PC-9 (cell line): Measurements from ENCODE around the gene METTL22. TPM values are rescaled to one million over a fixed set of nuclear protein-coding genes. Genes with fewer than 3 reads are reported as not detected.

Source experiments
- BruUV-seq: library from RNA; stranded (reverse); fragments of 400-500 nt; replicated peaks from 2 replicates; lab custom pipeline; 2021; lab: Mats Ljungman, UMichigan
- CTCF ChIA-PET: fragments of 300-600 bp; sonication (Branson Sonifier 250); formaldehyde crosslinking; loops from one replicate; lab custom pipeline; 2022; ENCODE audit warnings: antibody characterized with exemption; lab: Charles Lee
- POLR2A ChIA-PET: fragments of 300-600 bp; sonication (Branson Sonifier 250); formaldehyde crosslinking; loops from one replicate; lab custom pipeline; 2022; ENCODE audit warnings: antibody characterized with exemption; ENCODE audit not compliant: unreplicated experiment; lab: Charles Lee
- DNase-seq, 2 experiments: peaks; one replicate each; pipeline versions ENCODE4 v3.0.0 to v3.0.0-alpha.2; 2015 to 2022; ENCODE audit warnings: mixed read lengths in 1 of 2
- H2AFZ ChIP-seq: fragments of 200-600 bp; sonication (generic); 2 replicates; pipeline ENCODE4 v1.8.1; 2017; ENCODE audit warnings: antibody characterized with exemption
- H3F3A ChIP-seq: fragments of 200-600 bp; sonication (generic); 2 replicates; pipeline ENCODE4 v1.8.1; 2017; ENCODE audit warnings: antibody characterized with exemption, mild to moderate bottlenecking, low read depth; ENCODE audit not compliant: insufficient read depth
- H3K27ac ChIP-seq: fragments of 200-600 bp; sonication (generic); 2 replicates; pipeline ENCODE4 v1.6.1; 2016; ENCODE audit warnings: mixed run types
- H3K27me3 ChIP-seq: fragments of 200-600 bp; sonication (generic); 2 replicates; pipeline ENCODE4 v1.6.1; 2016; ENCODE audit warnings: low read depth, mixed run types; ENCODE audit not compliant: insufficient read depth
- H3K36me3 ChIP-seq: fragments of 200-600 bp; sonication (generic); 2 replicates; pipeline ENCODE4 v1.6.1; 2016; ENCODE audit warnings: low read depth, mixed run types
- H3K4me1 ChIP-seq: fragments of 200-600 bp; sonication (generic); replicated peaks from 2 replicates; pipeline ENCODE4 v1.6.1; 2016; ENCODE audit warnings: mixed run types; ENCODE audit not compliant: insufficient read depth
- H3K4me2 ChIP-seq: fragments of 200-600 bp; sonication (generic); 2 replicates; pipeline ENCODE4 v1.6.1; 2017; ENCODE audit warnings: mixed run types
- H3K4me3 ChIP-seq: fragments of 200-600 bp; sonication (generic); 2 replicates; pipeline ENCODE4 v1.6.1; 2016; ENCODE audit warnings: mixed run types
- H3K79me2 ChIP-seq: fragments of 200-600 bp; sonication (generic); 2 replicates; pipeline ENCODE4 v1.6.1; 2017; ENCODE audit warnings: low read depth, mixed run types
- H3K9me2 ChIP-seq: fragments of 200-600 bp; sonication (generic); 2 replicates; pipeline ENCODE4 v1.8.1; 2017; ENCODE audit warnings: mild to moderate bottlenecking; ENCODE audit not compliant: insufficient read depth
- H3K9me3 ChIP-seq: fragments of 200-600 bp; sonication (generic); 2 replicates; pipeline ENCODE4 v1.8.1; 2016; ENCODE audit warnings: low read depth; ENCODE audit not compliant: insufficient read depth
- H4K20me1 ChIP-seq: fragments of 200-600 bp; sonication (generic); 2 replicates; pipeline ENCODE4 v1.8.1; 2017; ENCODE audit not compliant: insufficient read depth
- CTCF ChIP-seq: fragments of 200-600 bp; sonication (generic); conservative IDR thresholded peaks from 2 replicates; pipeline ENCODE4 v1.6.1; 2017; ENCODE audit warnings: mixed run types, antibody characterized with exemption, mild to moderate bottlenecking, moderate library complexity
- EZH2 ChIP-seq: fragments of 200-600 bp; sonication (generic); IDR thresholded peaks from 2 replicates; pipeline ENCODE4 v1.8.0; 2017; ENCODE audit warnings: antibody characterized with exemption, low read depth
- intact Hi-C: fragments of 100-400 bp; cut with micrococcal nuclease; formaldehyde crosslinking; loops from one replicate; pipeline ENCODE4 v1.10.0; 2022; ENCODE audit not compliant: unreplicated experiment
- total RNA-seq: library from RNA; stranded (reverse); gene quantifications from 2 replicates; pipeline ENCODE4 v1.2.3, GENCODE V29; 2021

METTL22 gene
- total RNA-seq, 1 experiment from 2014 or later = 62.2 TPM

GRCh38 chr16:8583199-8583598 lies 38.3 kb upstream of the METTL22 start:
- H3K36me3 ChIP-seq = no peaks in the 10 kb centered on the region
- DNase-seq = no peak
- no peak overlapping the region for H3K27ac ChIP-seq
- no peaks in the 10 kb centered on the region for H3K9me2 ChIP-seq
- no peak overlapping the region for H3K4me2 ChIP-seq
- ChIA-PET POLR2A (no interaction called here), CTCF (no interaction called here)
- no peak overlapping the region for H2AFZ ChIP-seq
- no peak overlapping the region for H3K4me3 ChIP-seq
- H3K4me1 ChIP-seq = no peaks in the 10 kb centered on the region
- H4K20me1 ChIP-seq = no peaks in the 10 kb centered on the region
- peaks cover 41% of the 10 kb centered on the region for H3K27me3 ChIP-seq
- intact Hi-C loops = no loop called here
- no peaks in the 10 kb centered on the region for H3K79me2 ChIP-seq
- H3F3A ChIP-seq = no peaks in the 10 kb centered on the region
- TF ChIP-seq CTCF (no peak), EZH2 (no peak)
- H3K9me3 ChIP-seq = 0 out of 2 replicates have a peak, but pooled peaks cover 3% of the 10 kb centered on the region
- no TSS peak for BruUV-seq

DNA sequence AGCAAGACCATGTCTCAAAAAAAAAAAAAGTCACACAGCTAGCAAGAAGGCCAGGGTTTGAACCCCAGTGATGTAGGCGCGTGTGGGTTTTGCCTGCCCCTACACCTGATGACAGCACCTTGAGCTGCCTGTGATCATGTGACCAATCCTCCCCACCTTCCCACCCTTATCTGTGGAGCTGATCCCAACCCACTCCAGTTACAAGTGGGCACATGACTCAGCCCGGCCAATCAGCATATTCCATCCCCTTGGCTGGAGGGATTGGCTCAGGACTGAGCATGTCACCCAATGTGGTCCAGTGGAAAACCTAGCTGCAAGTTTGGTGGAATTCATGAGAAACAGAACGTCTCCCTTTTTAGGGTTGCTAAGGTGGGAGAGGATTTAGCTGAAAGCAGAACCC lies 37.8 kb upstream of the METTL22 start:
- no peaks in the 10 kb centered on the region for H3K79me2 ChIP-seq
- H4K20me1 ChIP-seq = no peaks in the 10 kb centered on the region
- CTCF ChIA-PET = no interaction called here
- H3K9me2 ChIP-seq = no peaks in the 10 kb centered on the region
- no peaks in the 10 kb centered on the region for H3K4me1 ChIP-seq
- H3F3A ChIP-seq = no peaks in the 10 kb centered on the region
- POLR2A ChIA-PET = no interaction called here
- 0 out of 2 replicates have a peak, but pooled peaks cover 3% of the 10 kb centered on the region for H3K9me3 ChIP-seq
- TF ChIP-seq CTCF (no peak), EZH2 (no peak)
- no peak overlapping the region for H3K27ac ChIP-seq
- peaks cover 43% of the 10 kb centered on the region for H3K27me3 ChIP-seq
- no peak overlapping the region for H3K4me3 ChIP-seq
- H3K4me2 ChIP-seq = no peak overlapping the region
- no TSS peak for BruUV-seq
- DNase-seq = no peak
- no peak overlapping the region for H2AFZ ChIP-seq
- intact Hi-C loops = no loop called here
- H3K36me3 ChIP-seq = no peaks in the 10 kb centered on the region

GRCh38 chr16:8585041-8585440 lies 36.5 kb upstream of the METTL22 start:
- Histone ChIP-seq H3K36me3 (no peaks in the 10 kb centered on the region), H3K4me1 (no peaks in the 10 kb centered on the region), H3K79me2 (no peaks in the 10 kb centered on the region), H3K4me3 (no peak overlapping the region), H3K9me2 (no peaks in the 10 kb centered on the region), H3K27me3 (peaks cover 56% of the 10 kb centered on the region), H3F3A (no peaks in the 10 kb centered on the region), H3K27ac (no peak overlapping the region), H4K20me1 (no peaks in the 10 kb centered on the region), H3K4me2 (no peak overlapping the region), H3K9me3 (0 out of 2 replicates have a peak, but pooled peaks cover 3% of the 10 kb centered on the region), H2AFZ (no peak overlapping the region)
- intact Hi-C loops = no loop called here
- ChIA-PET POLR2A (no interaction called here), CTCF (interaction anchor here (0.5 kb wide), 1 partner anchor 76 kb away, joined by 3 read pairs; no protein-coding TSS in a partner anchor)
- TF ChIP-seq CTCF (no peak), EZH2 (no peak)
- no peak for DNase-seq
- no TSS peak for BruUV-seq
